NCI-H128 (cell line): Measurements from ENCODE around the gene ZNF619.

ENCODE experiments used
- DNase-seq: peaks from one replicate; lab custom pipeline; 2025; ENCODE audit not compliant: unreplicated experiment; lab: John Stamatoyannopoulos, UW

ZNF619 gene

GRCh38 chr3:40464339-40465110 lies 12.4 kb upstream of the ZNF619 start:
- DNase-seq: no peak

GRCh38 chr3:40465111-40465407 lies 11.9 kb upstream of the ZNF619 start:
- no peak for DNase-seq

GRCh38 chr3:40465456-40465855 lies 11.5 kb upstream of the ZNF619 start:
- no peak for DNase-seq

GRCh38 chr3:40468018-40468417 lies 8.9 kb upstream of the ZNF619 start:
- DNase-seq: no peak

GRCh38 chr3:40470701-40471100 lies 6.2 kb upstream of the ZNF619 start:
- DNase-seq: no peak

GRCh38 chr3:40477666-40478065 lies 744 bp downstream of the ZNF619 start:
- no peak for DNase-seq

GRCh38 chr3:40487172-40487571 lies 10.2 kb downstream of the ZNF619 start:
- no peak for DNase-seq

- DNase-seq: no peak
Observed at GRCh38 chr3:40490916-40491315, 14.0 kb downstream of the ZNF619 start.

- DNase-seq: no peak
Observed at GRCh38 chr3:40494698-40495097, 17.8 kb downstream of the ZNF619 start.

- no peak for DNase-seq
Observed at GRCh38 chr3:40497288-40497687, 20.4 kb downstream of the ZNF619 start.

- DNase-seq: no peak
Observed at GRCh38 chr3:40499952-40500351, 23.0 kb downstream of the ZNF619 start.

GRCh38 chr3:40502034-40502433 lies 25.1 kb downstream of the ZNF619 start:
- no peak for DNase-seq

- no peak for DNase-seq
Observed at GRCh38 chr3:40504636-40505430, 27.9 kb downstream of the ZNF619 start.

- DNase-seq: peak; percentile 65
Observed at GRCh38 chr3:40505599-40506462, 28.9 kb downstream of the ZNF619 start, which contains the start of gene ZNF620. ZNF620 (plus strand) TSS chr3:40506039; CDS start chr3:40506353, 314 bp downstream.

GRCh38 chr3:40511031-40511718 lies 34.3 kb downstream of the ZNF619 start:
- DNase-seq: no peak

GRCh38 chr3:40516201-40516600 lies 39.3 kb downstream of the ZNF619 start:
- DNase-seq: no peak

GRCh38 chr3:40518067-40518466 lies 41.1 kb downstream of the ZNF619 start:
- no peak for DNase-seq

GRCh38 chr3:40518848-40519247 lies 41.9 kb downstream of the ZNF619 start:
- DNase-seq: no peak

GRCh38 chr3:40521254-40521653 lies 44.3 kb downstream of the ZNF619 start:
- DNase-seq: no peak

GRCh38 chr3:40523781-40524180 lies 46.9 kb downstream of the ZNF619 start:
- no peak for DNase-seq

- DNase-seq: no peak
Observed at GRCh38 chr3:40524222-40524567, 47.3 kb downstream of the ZNF619 start.
